ENCODE results near the gene TADA2A.
"Not testable (repeated sequence)": the region's sequence is repeated elsewhere in the genome, so short reads cannot be mapped to it uniquely, and the experiment has no call there.

TADA2A gene

DNA sequence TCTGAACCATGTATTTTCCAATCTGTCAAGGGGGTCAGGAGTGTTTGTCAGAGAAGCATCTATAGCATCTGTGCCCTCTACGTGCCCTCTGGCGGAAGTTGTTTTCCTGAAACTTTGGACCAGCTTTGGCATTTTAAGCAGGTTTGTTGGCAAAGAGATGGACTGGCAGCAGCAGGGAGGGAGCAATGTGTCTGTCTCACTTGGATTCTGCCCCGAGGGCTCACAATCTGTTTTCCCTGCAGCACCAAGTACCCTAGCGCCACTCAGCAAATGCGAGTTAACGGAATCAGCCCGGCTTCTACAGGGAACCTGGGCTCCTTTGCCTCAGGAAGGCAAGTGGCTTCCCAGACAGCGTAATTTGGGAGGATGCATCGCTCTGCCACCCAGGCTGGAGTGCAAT is 100.4 kb downstream of the TADA2A start:
- H3K27ac ChIP-seq (replicated peaks; ENCODE audit: low read length) = no peak overlapping the region
- no peak overlapping the region for H4K91ac ChIP-seq (ENCODE audit: low read depth, low read length, poor library complexity)
- no peak overlapping the region for H2BK15ac ChIP-seq (ENCODE audit: low read length)
- H2BK12ac ChIP-seq (ENCODE audit: low read length) = no peak overlapping the region
- H2BK5ac ChIP-seq (ENCODE audit: low read length) = no peak overlapping the region
- no peak overlapping the region for H2AK5ac ChIP-seq (ENCODE audit: low read depth, low read length)
- H4K8ac ChIP-seq (ENCODE audit: low read depth, low read length) = no peak overlapping the region
- no peak overlapping the region for H3K4ac ChIP-seq (ENCODE audit: low read length)
- H3K9me3 ChIP-seq (replicated peaks in 1 of 2; ENCODE audit: control insufficient read depth in 2 of 2, insufficient read depth in 1 of 2, low read depth in 1 of 2, low read length in 2 of 2) = no peaks in the 10 kb centered on the region
- no peak overlapping the region for H2BK120ac ChIP-seq (ENCODE audit: low read depth, low read length)
- no peaks in the 10 kb centered on the region for H3K27me3 ChIP-seq (ENCODE audit: control insufficient read depth in 3 of 3, insufficient read depth in 3 of 3, low read depth in 1 of 3, low read length in 3 of 3)
- no peak overlapping the region for H3K9ac ChIP-seq (ENCODE audit: low read depth, low read length, poor library complexity)
- H3K36me3 ChIP-seq (replicated peaks in 1 of 2; ENCODE audit: control insufficient read depth in 2 of 2, insufficient read depth in 2 of 2, low read length in 2 of 2) = peaks cover 1 to 47% of the 10 kb centered on the region in 2 donors
- no peak overlapping the region for H3K23ac ChIP-seq (ENCODE audit: low read depth, low read length, poor library complexity)
- no CpG with 5 or more reads among the region's 9 CpGs for WGBS, 2 donors (ENCODE audit: extremely low coverage in 2 of 2, insufficient read length in 2 of 2, insufficient replicate concordance in 1 of 2)
- H3K4me1 ChIP-seq (ENCODE audit: control insufficient read depth in 2 of 2, insufficient read depth in 1 of 2, low read depth in 1 of 2, low read length in 2 of 2) = peaks cover 0 to 3% of the 10 kb centered on the region in 2 donors
- H2AFZ ChIP-seq (ENCODE audit: low read length) = no peak overlapping the region
- no peak for DNase-seq (ENCODE audit: low spot score)
- H3K4me2 ChIP-seq (ENCODE audit: insufficient read depth, low read length, poor library complexity, severe bottlenecking) = no peak overlapping the region
- peaks cover 2% of the 10 kb centered on the region for H3K79me1 ChIP-seq (ENCODE audit: low read depth, low read length)
- no peak overlapping the region for H3K4me3 ChIP-seq (ENCODE audit: low read length in 2 of 2)
- peak overlapping the region; percentile 29 for H3K18ac ChIP-seq (ENCODE audit: low read length)
- H3K14ac ChIP-seq (ENCODE audit: low read length) = no peak overlapping the region

- no peak overlapping the region for H3K9ac ChIP-seq (ENCODE audit: low read depth, low read length, poor library complexity)
- H2BK12ac ChIP-seq (ENCODE audit: low read length) = no peak overlapping the region
- no peaks in the 10 kb centered on the region for H3K27me3 ChIP-seq (ENCODE audit: control insufficient read depth in 3 of 3, insufficient read depth in 3 of 3, low read depth in 1 of 3, low read length in 3 of 3)
- no peak overlapping the region for H3K27ac ChIP-seq (replicated peaks; ENCODE audit: low read length)
- H2BK120ac ChIP-seq (ENCODE audit: low read depth, low read length) = peak overlapping the region; percentile 10
- H3K4me1 ChIP-seq (ENCODE audit: control insufficient read depth in 2 of 2, insufficient read depth in 1 of 2, low read depth in 1 of 2, low read length in 2 of 2) = peaks cover 0 to 7% of the 10 kb centered on the region in 2 donors
- peaks cover 4% of the 10 kb centered on the region for H3K79me1 ChIP-seq (ENCODE audit: low read depth, low read length)
- no peak overlapping the region for H3K23ac ChIP-seq (ENCODE audit: low read depth, low read length, poor library complexity)
- no peak overlapping the region for H3K4me2 ChIP-seq (ENCODE audit: insufficient read depth, low read length, poor library complexity, severe bottlenecking)
- H2BK15ac ChIP-seq (ENCODE audit: low read length) = no peak overlapping the region
- H3K14ac ChIP-seq (ENCODE audit: low read length) = no peak overlapping the region
- no peak overlapping the region for H4K8ac ChIP-seq (ENCODE audit: low read depth, low read length)
- H2AFZ ChIP-seq (ENCODE audit: low read length) = no peak overlapping the region
- no peak overlapping the region for H2AK5ac ChIP-seq (ENCODE audit: low read depth, low read length)
- H4K91ac ChIP-seq (ENCODE audit: low read depth, low read length, poor library complexity) = no peak overlapping the region
- no peak overlapping the region for H3K4ac ChIP-seq (ENCODE audit: low read length)
- no peaks in the 10 kb centered on the region for H3K9me3 ChIP-seq (replicated peaks in 1 of 2; ENCODE audit: control insufficient read depth in 2 of 2, insufficient read depth in 1 of 2, low read depth in 1 of 2, low read length in 2 of 2)
- peak overlapping the region in 1 of 2 donors; percentile 21 for H3K4me3 ChIP-seq (ENCODE audit: low read length in 2 of 2)
- H3K36me3 ChIP-seq (replicated peaks in 1 of 2; ENCODE audit: control insufficient read depth in 2 of 2, insufficient read depth in 2 of 2, low read length in 2 of 2) = peaks cover 10 to 67% of the 10 kb centered on the region in 2 donors
- H2BK5ac ChIP-seq (ENCODE audit: low read length) = no peak overlapping the region
- no CpG with 5 or more reads among the region's 17 CpGs for WGBS, 2 donors (ENCODE audit: extremely low coverage in 2 of 2, insufficient read length in 2 of 2, insufficient replicate concordance in 1 of 2)
- H3K18ac ChIP-seq (ENCODE audit: low read length) = no peak overlapping the region
- no peak for DNase-seq (ENCODE audit: low spot score)
Measured at GRCh38 chr17:37510056-37510455, 103.4 kb downstream of the TADA2A start.

DNA sequence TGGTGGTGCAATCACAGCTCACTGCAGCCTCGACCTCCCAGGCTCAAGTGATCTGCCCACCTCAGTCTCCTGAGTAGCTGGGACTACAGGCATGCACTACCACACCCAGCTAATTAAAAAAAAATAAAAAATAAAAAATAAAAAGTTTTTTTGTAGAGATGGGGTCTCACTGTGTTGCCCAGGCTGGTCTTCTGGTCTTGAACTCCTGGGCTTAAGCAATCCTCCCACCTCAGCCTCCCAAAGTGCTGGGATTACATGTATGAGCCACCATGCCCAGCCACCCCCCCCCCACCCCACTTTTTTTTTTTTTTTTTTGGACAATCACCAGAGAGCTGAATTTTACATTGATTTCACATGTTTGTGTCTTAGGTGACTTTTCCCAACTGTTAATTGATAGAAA is 105.0 kb downstream of the TADA2A start:
- not testable (repeated sequence) for H3K9me3 ChIP-seq (replicated peaks in 1 of 2; ENCODE audit: control insufficient read depth in 2 of 2, insufficient read depth in 1 of 2, low read depth in 1 of 2, low read length in 2 of 2); H3K4me3 ChIP-seq (ENCODE audit: low read length in 2 of 2); H2BK5ac ChIP-seq (ENCODE audit: low read length); H4K91ac ChIP-seq (ENCODE audit: low read depth, low read length, poor library complexity); H3K4me2 ChIP-seq (ENCODE audit: insufficient read depth, low read length, poor library complexity, severe bottlenecking); H3K23ac ChIP-seq (ENCODE audit: low read depth, low read length, poor library complexity); H2BK15ac ChIP-seq (ENCODE audit: low read length); H3K27me3 ChIP-seq (ENCODE audit: control insufficient read depth in 3 of 3, insufficient read depth in 3 of 3, low read depth in 1 of 3, low read length in 3 of 3); H2AFZ ChIP-seq (ENCODE audit: low read length); H3K14ac ChIP-seq (ENCODE audit: low read length); DNase-seq (ENCODE audit: low spot score); H2AK5ac ChIP-seq (ENCODE audit: low read depth, low read length); H4K8ac ChIP-seq (ENCODE audit: low read depth, low read length); H3K79me1 ChIP-seq (ENCODE audit: low read depth, low read length); H3K4me1 ChIP-seq (ENCODE audit: control insufficient read depth in 2 of 2, insufficient read depth in 1 of 2, low read depth in 1 of 2, low read length in 2 of 2); H2BK12ac ChIP-seq (ENCODE audit: low read length); H3K27ac ChIP-seq (replicated peaks; ENCODE audit: low read length); H2BK120ac ChIP-seq (ENCODE audit: low read depth, low read length); H3K4ac ChIP-seq (ENCODE audit: low read length); H3K18ac ChIP-seq (ENCODE audit: low read length); H3K9ac ChIP-seq (ENCODE audit: low read depth, low read length, poor library complexity)
- H3K36me3 ChIP-seq (replicated peaks in 1 of 2; ENCODE audit: control insufficient read depth in 2 of 2, insufficient read depth in 2 of 2, low read length in 2 of 2) = peaks cover 10 to 70% of the 10 kb centered on the region in 2 donors
- no CpG with 5 or more reads among the region's 1 CpG for WGBS, 2 donors (ENCODE audit: extremely low coverage in 2 of 2, insufficient read length in 2 of 2, insufficient replicate concordance in 1 of 2)

GRCh38 chr17:37512442-37513068 is 105.9 kb downstream of the TADA2A start:
- DNase-seq (ENCODE audit: low spot score) = no peak
- Histone ChIP-seq H2BK120ac (ENCODE audit: low read depth, low read length) (no peak overlapping the region), H3K18ac (ENCODE audit: low read length) (peak overlapping the region; percentile 60), H4K91ac (ENCODE audit: low read depth, low read length, poor library complexity) (no peak overlapping the region), H3K14ac (ENCODE audit: low read length) (no peak overlapping the region), H3K27ac (replicated peaks; ENCODE audit: low read length) (peak overlapping the region; percentile 23), H3K4ac (ENCODE audit: low read length) (no peak overlapping the region), H3K23ac (ENCODE audit: low read depth, low read length, poor library complexity) (peak overlapping the region; percentile 75), H3K9me3 (replicated peaks in 1 of 2; ENCODE audit: control insufficient read depth in 2 of 2, insufficient read depth in 1 of 2, low read depth in 1 of 2, low read length in 2 of 2) (no peaks in the 10 kb centered on the region), H2BK5ac (ENCODE audit: low read length) (no peak overlapping the region), H4K8ac (ENCODE audit: low read depth, low read length) (no peak overlapping the region), H2BK15ac (ENCODE audit: low read length) (no peak overlapping the region), H3K4me1 (ENCODE audit: control insufficient read depth in 2 of 2, insufficient read depth in 1 of 2, low read depth in 1 of 2, low read length in 2 of 2) (peaks cover 4 to 10% of the 10 kb centered on the region in 2 donors), H3K27me3 (ENCODE audit: control insufficient read depth in 3 of 3, insufficient read depth in 3 of 3, low read depth in 1 of 3, low read length in 3 of 3) (no peaks in the 10 kb centered on the region), H2AFZ (ENCODE audit: low read length) (no peak overlapping the region), H3K79me1 (ENCODE audit: low read depth, low read length) (peaks cover 4% of the 10 kb centered on the region), H3K9ac (ENCODE audit: low read depth, low read length, poor library complexity) (peak overlapping the region; percentile 66), H3K4me2 (ENCODE audit: insufficient read depth, low read length, poor library complexity, severe bottlenecking) (no peak overlapping the region), H2AK5ac (ENCODE audit: low read depth, low read length) (no peak overlapping the region), H3K4me3 (ENCODE audit: low read length in 2 of 2) (peak overlapping the region in 1 of 2 donors; percentile 19), H2BK12ac (ENCODE audit: low read length) (no peak overlapping the region), H3K36me3 (replicated peaks in 1 of 2; ENCODE audit: control insufficient read depth in 2 of 2, insufficient read depth in 2 of 2, low read length in 2 of 2) (peaks cover 10 to 70% of the 10 kb centered on the region in 2 donors)
- no CpG with 5 or more reads among the region's 24 CpGs for WGBS, 2 donors (ENCODE audit: extremely low coverage in 2 of 2, insufficient read length in 2 of 2, insufficient replicate concordance in 1 of 2)

Data from neuronal stem cell (in vitro differentiated cells).